Astrocyte of the spinal cord (primary cell): ENCODE measurements around the gene GRM8.

ENCODE experiments used
- DNase-seq: peaks from one replicate; pipeline ENCODE4 v3.0.0; 2011; ENCODE audit warnings: low read depth, low spot score
- H3K4me3 ChIP-seq: 2 replicates; pipeline ENCODE4 v1.5.1; 2011; ENCODE audit warnings: low read depth, mild to moderate bottlenecking, low read length, moderate library complexity
- CTCF ChIP-seq: IDR thresholded peaks from 2 replicates; pipeline ENCODE4 v1.5.1; 2012; ENCODE audit warnings: low read depth, mild to moderate bottlenecking, low read length, inconsistent platforms
- in situ Hi-C: cut with HindIII; loops from 2 replicates; pipeline ENCODE4 v1.10.0; 2017; ENCODE audit warnings: low sequenced_read_pairs

Gene GRM8

GRCh38 chr7:126803060-126803665 lies 449.6 kb downstream of the GRM8 start:
- peak; percentile 76 for DNase-seq
- H3K4me3 ChIP-seq: no peak overlapping the region
- TF ChIP-seq CTCF: peak; percentile 64
- in situ Hi-C loops: no loop called here

GRCh38 chr7:126801733-126802132 lies 451.0 kb downstream of the GRM8 start:
- no peak for DNase-seq
- TF ChIP-seq CTCF: no peak
- no peak overlapping the region for H3K4me3 ChIP-seq
- in situ Hi-C loops: no loop called here

GRCh38 chr7:126799541-126799940 lies 453.2 kb downstream of the GRM8 start:
- no peak for DNase-seq
- no peak overlapping the region for H3K4me3 ChIP-seq
- in situ Hi-C loops: no loop called here
- no peak for TF ChIP-seq CTCF

- in situ Hi-C loops: no loop called here
- no peak overlapping the region for H3K4me3 ChIP-seq
- no peak for TF ChIP-seq CTCF
- DNase-seq: no peak
Observed at GRCh38 chr7:126792521-126792920, 460.2 kb downstream of the GRM8 start.

GRCh38 chr7:126791306-126791705 lies 461.4 kb downstream of the GRM8 start:
- no peak overlapping the region for H3K4me3 ChIP-seq
- TF ChIP-seq CTCF: no peak
- DNase-seq: peak; percentile 78
- in situ Hi-C loops: no loop called here

- no peak for DNase-seq
- in situ Hi-C loops: no loop called here
- no peak overlapping the region for H3K4me3 ChIP-seq
- peak; percentile 9 for TF ChIP-seq CTCF
Observed at GRCh38 chr7:126790763-126791162, 462.0 kb downstream of the GRM8 start.

- no peak overlapping the region for H3K4me3 ChIP-seq
- no peak for DNase-seq
- in situ Hi-C loops: no loop called here
- TF ChIP-seq CTCF: no peak
Observed at GRCh38 chr7:126783613-126784012, 469.1 kb downstream of the GRM8 start.
